Frontal cortex (tissue), 4 donors: ENCODE measurements around the gene ASAP3. TPM values are rescaled to one million over a fixed set of nuclear protein-coding genes. Genes with fewer than 3 reads are reported as not detected.

ENCODE experiments used
- DNase-seq, 2 donors: peaks; one replicate each; pipeline ENCODE4 v3.0.0; 2012; ENCODE audit warnings: low spot score in 2 of 2
- FAIRE-seq: peaks from 2 replicates; lab custom pipeline; 2012; peaks lifted over from hg19 to GRCh38; lab: Jason Lieb, UNC
- total RNA-seq: library from RNA; depleted of rRNA; stranded (reverse); fragments of >200 nt; gene quantifications from one replicate; pipeline ENCODE4 v1.2.3, GENCODE V29; 2014
- donor health status: control.
- donor health status: control.
- donor health status: control.

Gene ASAP3
- total RNA-seq, 1 donor from 2014 or later: 7.7 TPM

GRCh38 chr1:23456226-23456625 lies 27.8 kb downstream of the ASAP3 start:
- FAIRE-seq (no peak), DNase-seq (no peak)

DNA sequence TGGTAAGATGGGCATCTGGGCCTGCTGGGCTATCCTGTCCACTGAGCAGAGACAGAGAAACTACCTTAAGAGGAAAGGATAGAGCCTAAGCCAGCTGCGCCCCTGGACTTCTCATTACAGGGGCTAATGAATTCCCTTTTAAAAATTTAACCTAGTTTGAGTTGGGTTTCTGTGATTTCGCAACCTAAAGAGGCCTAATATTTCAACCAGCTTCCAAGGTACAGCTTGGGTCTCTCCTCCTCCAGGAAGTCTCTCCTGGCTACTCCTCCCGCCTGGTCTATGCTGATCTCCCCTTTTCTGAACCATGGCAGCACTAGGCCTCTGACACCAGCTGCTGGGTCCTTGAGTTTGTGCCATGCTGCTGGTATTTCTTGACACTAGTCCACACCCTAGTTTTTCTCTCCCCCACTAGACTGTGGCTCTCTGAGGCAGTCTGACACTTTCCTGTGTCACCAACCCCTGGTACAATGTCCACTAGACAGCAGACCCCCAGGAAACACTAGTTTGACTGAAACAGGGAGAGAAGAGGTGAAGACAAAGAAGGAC lies 30.5 kb downstream of the ASAP3 start:
- FAIRE-seq: no peak
- DNase-seq: no peak

DNA sequence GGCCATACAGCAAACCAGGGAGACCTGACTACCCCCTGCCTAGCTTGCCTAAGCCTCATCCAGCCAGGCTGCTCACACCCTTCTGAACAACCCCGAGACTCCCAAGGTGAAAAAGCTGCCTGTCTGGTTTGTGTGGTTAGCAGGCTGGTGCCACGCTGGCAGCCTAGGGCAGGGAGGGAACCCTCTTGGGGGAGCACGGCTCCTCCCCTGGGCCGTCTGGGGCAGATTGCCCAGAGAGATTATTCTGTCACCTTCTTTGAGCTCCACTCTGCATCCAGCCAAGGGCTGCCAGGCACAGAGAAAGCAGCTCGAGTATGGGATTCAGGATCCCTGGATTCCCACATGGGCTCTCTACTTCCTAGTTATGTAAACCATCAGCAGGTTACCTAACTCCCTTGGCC lies 32.0 kb downstream of the ASAP3 start:
- DNase-seq: no peak
- no peak for FAIRE-seq

DNA sequence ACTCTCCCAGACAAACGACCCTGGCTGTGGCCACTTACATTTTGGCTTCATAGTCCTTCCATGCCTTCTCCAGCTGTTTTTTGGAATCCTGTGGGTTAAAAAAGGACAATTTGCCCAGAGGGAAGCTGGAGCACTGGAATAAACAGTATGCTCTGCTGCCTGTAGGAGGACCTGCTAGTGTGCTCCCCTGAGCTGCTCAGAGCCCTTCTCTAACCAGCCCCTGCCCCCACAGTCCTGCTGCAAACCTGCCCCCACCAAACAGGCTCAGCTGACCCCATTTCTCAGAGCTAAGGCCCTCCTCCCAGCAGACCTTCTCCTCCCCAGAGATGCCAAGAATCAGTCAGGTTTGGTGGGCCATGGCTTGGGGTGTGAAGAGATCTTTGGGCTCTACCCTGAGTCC lies 32.5 kb downstream of the ASAP3 start:
- DNase-seq (no peak), FAIRE-seq (no peak)

DNA sequence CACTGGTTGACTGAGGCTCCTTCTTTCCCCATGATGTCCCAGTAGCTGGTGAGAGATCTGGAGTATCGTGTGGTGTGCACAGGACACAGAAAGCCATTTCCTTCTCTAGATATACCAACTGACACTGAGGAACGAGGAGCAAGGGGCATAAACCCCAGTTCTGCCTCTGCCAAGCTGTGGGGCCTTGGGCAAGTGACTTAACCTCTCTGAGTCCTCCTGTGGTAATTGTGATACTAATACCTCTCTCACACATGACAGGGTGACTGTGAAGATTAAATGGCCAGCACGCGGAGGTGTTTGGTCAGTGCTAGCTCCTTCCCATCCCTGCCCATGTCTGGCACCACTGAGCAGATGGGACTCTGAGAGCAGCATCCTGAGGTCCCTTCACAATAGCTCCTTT lies 33.1 kb downstream of the ASAP3 start:
- no peak for FAIRE-seq
- DNase-seq: no peak

DNA sequence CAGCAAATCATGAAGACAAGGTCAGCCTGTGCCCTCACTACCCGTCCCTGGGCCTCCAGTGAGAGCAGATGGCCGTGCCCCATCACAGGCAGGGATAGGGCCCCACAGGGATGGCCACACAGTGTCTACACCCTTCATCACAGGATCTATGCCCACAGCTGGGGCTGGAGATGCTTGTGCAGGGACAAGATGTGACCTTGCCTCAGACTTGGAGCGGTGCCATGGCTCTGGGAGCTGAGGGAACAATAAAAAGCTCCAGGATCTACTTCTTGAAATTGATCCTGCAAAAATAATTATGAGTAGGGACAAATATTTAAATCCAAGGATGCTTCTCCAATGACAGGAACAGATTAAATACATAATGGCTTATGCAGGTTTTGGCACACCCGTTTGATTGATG lies 34.0 kb downstream of the ASAP3 start:
- DNase-seq: no peak

GRCh38 chr1:23449306-23449705 lies 34.7 kb downstream of the ASAP3 start:
- no peak for FAIRE-seq
- no peak for DNase-seq

More for the DNA sequence above, 34.0 kb downstream of the ASAP3 start:
- FAIRE-seq: no peak

- DNase-seq: no peak
- FAIRE-seq: no peak
These were observed 35.1 kb downstream of the ASAP3 start for GRCh38 chr1:23448846-23449245.

DNA sequence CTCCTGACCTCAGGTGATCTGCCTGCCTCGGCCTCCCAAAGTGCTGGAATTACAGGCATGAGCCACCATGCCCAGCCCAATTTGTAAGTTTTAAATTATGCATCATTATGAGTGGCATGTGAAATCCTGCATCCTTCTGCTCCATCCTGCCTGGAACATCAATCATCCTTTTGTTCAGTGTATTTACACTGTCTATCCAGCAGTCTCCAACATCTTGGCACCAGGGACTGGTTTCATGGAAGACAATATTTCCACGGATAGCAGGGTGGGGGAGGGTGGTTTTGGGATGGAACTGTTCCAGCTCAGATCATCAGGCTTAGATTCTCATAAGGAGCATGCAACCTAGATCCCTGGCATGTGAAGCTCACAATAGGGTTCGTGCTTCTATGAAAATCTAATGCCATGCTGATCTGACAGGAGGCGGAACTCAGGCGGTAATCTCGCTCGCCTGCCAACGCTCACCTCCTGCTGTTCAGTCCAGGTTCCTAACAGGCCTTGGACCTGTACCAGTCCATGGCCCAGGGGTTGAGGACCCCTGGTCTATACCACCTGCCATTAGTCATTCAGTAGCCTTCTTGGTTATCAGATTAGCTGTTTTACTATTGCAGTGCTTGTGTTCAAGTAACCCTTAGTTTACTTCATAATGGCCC lies 37.2 kb downstream of the ASAP3 start:
- FAIRE-seq (no peak), DNase-seq (no peak)

- FAIRE-seq: no peak
- DNase-seq: no peak
These were observed 39.2 kb downstream of the ASAP3 start for GRCh38 chr1:23444596-23445390.

GRCh38 chr1:23444104-23444533 lies 39.9 kb downstream of the ASAP3 start:
- FAIRE-seq: no peak
- no peak for DNase-seq

DNA sequence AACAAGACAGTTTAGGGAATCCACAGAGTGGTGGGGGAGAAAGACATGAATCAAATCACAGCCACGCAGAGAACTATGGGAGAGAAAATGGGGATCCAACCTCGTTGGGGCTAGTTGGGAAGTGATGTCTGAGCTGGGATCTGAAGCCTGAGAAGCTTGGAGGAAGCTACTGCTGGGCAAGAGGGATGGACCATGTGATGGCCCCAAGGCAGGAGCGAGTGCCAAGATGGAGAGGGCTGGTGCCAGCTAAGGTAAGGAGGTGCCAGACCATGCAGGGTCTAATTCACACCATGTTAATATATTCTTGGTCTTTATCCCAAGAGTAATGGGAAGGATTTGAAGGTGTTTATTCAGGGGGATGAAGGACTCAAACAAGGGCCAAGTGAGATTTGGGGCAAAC lies 41.2 kb downstream of the ASAP3 start:
- FAIRE-seq (no peak), DNase-seq (no peak)

GRCh38 chr1:23441446-23442148 lies 42.4 kb downstream of the ASAP3 start:
- no peak for DNase-seq
- FAIRE-seq: no peak

DNA sequence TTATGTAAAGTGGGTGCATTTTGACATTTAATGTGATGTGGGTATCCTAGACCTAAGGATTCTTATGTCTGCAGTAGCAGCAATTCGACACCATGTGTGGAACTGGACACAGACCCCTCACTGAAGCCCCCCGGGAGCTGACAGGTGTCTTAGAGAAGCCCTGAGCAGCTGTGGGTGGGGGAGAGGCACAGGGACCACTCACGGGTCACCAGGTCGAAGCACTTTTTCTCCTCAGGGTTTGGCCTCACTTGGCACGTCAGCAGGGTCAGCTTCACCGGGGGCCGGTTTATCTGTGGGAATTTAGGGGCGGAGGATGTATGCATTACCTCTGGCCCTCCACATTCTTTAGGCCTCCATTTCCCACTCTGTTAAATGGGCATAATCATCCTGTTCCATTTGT lies 45.4 kb downstream of the ASAP3 start:
- DNase-seq (no peak), FAIRE-seq (no peak)

DNA sequence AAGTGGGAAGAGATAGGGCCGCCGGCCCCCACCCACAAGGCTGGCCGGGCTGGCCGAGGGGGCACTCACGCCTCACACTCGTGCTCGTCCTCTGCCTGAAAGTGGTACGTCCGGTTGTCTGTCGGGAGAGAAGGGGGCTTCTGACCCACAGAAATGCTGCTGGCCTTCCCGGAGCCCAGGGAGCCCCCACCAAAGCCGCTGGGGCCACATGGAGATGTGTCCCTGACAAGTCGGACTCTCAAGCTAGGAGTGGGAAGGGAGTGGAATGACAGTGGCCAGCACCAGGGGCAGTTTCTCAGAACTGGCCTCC lies 46.7 kb downstream of the ASAP3 start:
- no peak for FAIRE-seq

GRCh38 chr1:23436520-23437354 lies 47.2 kb downstream of the ASAP3 start:
- FAIRE-seq (no peak), DNase-seq (no peak)

More for the DNA sequence above, 46.7 kb downstream of the ASAP3 start:
- DNase-seq: no peak

DNA sequence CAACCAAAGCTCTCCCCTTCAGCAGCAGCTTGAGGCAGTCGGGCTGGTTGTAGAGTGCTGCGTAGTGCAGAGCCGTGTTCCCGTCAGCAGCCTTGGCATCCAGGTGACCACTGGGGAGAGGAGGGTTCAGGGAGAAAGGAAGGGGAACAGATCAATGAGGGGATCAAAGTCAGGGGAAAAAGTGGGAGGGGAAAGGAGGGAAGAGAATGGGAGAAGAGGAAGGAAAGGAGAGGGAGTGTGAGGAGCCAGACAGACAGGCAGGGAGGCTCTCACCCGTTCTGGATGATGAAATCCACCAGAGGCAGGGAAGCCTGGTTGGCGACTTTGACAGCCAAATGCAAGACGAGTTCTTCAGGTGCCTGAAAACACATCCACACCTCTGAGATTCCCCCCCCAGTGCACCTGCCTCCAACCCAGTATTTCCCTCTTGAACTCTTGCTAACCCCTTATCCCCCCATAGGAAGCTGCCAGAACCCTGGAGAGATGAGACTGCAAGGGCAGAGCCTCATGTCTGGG lies 49.7 kb downstream of the ASAP3 start:
- DNase-seq: no peak
- FAIRE-seq: no peak

GRCh38 chr1:23433122-23433521 lies 50.9 kb downstream of the ASAP3 start:
- no peak for FAIRE-seq
- DNase-seq: no peak

DNA sequence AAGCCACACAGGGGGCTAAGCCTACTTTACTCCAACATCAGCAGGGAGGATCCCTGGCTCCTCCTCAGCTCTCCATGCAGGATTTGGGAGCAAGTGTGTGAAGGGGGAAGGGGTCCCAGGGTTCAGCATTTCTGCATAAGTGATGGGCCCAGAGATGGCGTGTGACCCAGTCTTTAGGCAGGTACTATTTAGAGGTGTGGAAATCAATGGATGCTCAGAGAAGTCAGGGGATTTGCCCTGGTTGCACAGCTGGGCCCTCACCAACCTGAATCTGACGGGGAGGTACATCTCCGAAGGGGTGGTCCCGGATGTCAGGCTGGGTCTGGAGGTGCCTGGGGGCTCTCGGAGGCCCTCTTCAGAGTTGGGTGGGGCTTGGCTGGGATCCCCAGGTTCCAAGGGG lies 52.5 kb downstream of the ASAP3 start:
- FAIRE-seq: no peak
- DNase-seq: no peak

DNA sequence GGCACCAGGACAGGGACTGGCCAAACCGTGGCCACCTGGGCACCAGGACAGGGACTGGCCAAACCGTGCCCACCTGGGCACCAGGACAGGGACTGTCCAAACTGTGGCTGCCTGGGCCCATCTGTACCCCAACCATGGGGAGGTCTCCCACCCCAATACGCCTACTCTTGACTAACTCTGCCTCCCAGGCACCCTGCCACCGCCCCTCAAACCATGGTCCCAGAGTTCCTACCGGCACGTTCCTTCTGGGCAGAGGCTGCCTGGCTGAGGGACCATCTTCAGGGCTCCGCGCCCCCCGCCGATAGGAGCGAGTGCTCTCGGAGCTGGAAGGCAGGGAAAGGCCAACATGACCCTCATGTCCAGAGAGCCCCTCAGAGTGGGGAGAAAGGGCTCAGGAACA lies 53.2 kb downstream of the ASAP3 start:
- DNase-seq (no peak), FAIRE-seq (no peak)
